Measurements from ENCODE around the gene WDTC1. TPM values are rescaled to one million over a fixed set of nuclear protein-coding genes. Genes with fewer than 3 reads are reported as not detected.
A peak's percentile ranks its signal among the peaks of the same experiment; 100 is the strongest.

The WDTC1 gene
- total and polyA plus RNA-seq, 4 donors: 4.6 to 25.0 (median 19.6) TPM

GRCh38 chr1:27356619-27357280 is 122.3 kb downstream of the WDTC1 start:
- H3K4me3 ChIP-seq (ENCODE audit: low read depth in 1 of 3, low read length in 3 of 3): no peak overlapping the region
- no peak overlapping the region for H3K27ac ChIP-seq (ENCODE audit: low read depth in 1 of 2, low read length in 2 of 2)
- no peak overlapping the region for H3K9ac ChIP-seq (ENCODE audit: low read depth in 1 of 2, low read length in 2 of 2)
- H3K27me3 ChIP-seq (ENCODE audit: control insufficient read depth in 4 of 4, insufficient read depth in 4 of 4, low read length in 3 of 4): no peaks in the 10 kb centered on the region
- peaks cover 0 to 12% (median 5%) of the 10 kb centered on the region in 4 donors for H3K4me1 ChIP-seq (ENCODE audit: control insufficient read depth in 4 of 4, insufficient read depth in 4 of 4, low read length in 3 of 4)
- H3K36me3 ChIP-seq (ENCODE audit: control insufficient read depth in 4 of 4, insufficient read depth in 3 of 4, low read depth in 1 of 4, low read length in 3 of 4): no peaks in the 10 kb centered on the region
- no peak for DNase-seq (ENCODE audit: low spot score)
- 81% methylated on average over 37 of the region's 37 CpGs for WGBS
- no peaks in the 10 kb centered on the region for H3K9me3 ChIP-seq (ENCODE audit: control insufficient read depth in 4 of 4, low read length in 3 of 4)
- TF ChIP-seq FOXA1 (IDR thresholded peaks at IDR 0.05): no peak
- TF ChIP-seq HNF4G (IDR thresholded peaks at IDR 0.05): no peak
- TF ChIP-seq SP1 (IDR thresholded peaks at IDR 0.05): no peak
- TF ChIP-seq CTCF (IDR thresholded peaks at IDR 0.05; ENCODE audit: low read depth, low read length, missing input control): no peak
- no peak for TF ChIP-seq REST (IDR thresholded peaks at IDR 0.05)
- no peak for TF ChIP-seq MAX (IDR thresholded peaks at IDR 0.05)
- no peak for TF ChIP-seq YY1 (IDR thresholded peaks at IDR 0.05)
- no peak for TF ChIP-seq GABPA (IDR thresholded peaks at IDR 0.05 in 1 of 2, conservative IDR thresholded peaks at IDR 0.05 in 1 of 2)

GRCh38 chr1:27357281-27358037 is 123.0 kb downstream of the WDTC1 start:
- no peak overlapping the region for H3K27ac ChIP-seq (ENCODE audit: low read depth in 1 of 2, low read length in 2 of 2)
- H3K9ac ChIP-seq (ENCODE audit: low read depth in 1 of 2, low read length in 2 of 2): no peak overlapping the region

More at GRCh38 chr1:27357281-27358037, 123.0 kb downstream of the WDTC1 start:
- 29% methylated on average over 40 of the region's 40 CpGs for WGBS
- no peaks in the 10 kb centered on the region for H3K27me3 ChIP-seq (ENCODE audit: control insufficient read depth in 4 of 4, insufficient read depth in 4 of 4, low read length in 3 of 4)
- TF ChIP-seq FOXA1 (IDR thresholded peaks at IDR 0.05) (no peak), RAD21 (IDR thresholded peaks at IDR 0.05) (peak; percentile 72 to 84), CTCF (IDR thresholded peaks at IDR 0.05; ENCODE audit: low read depth, low read length, missing input control) (peak; percentile 95)
- H3K9me3 ChIP-seq (ENCODE audit: control insufficient read depth in 4 of 4, low read length in 3 of 4): no peaks in the 10 kb centered on the region
- H3K4me3 ChIP-seq (ENCODE audit: low read depth in 1 of 3, low read length in 3 of 3): peak overlapping the region; percentile 2 to 16 (median 6)
- H3K4me1 ChIP-seq (ENCODE audit: control insufficient read depth in 4 of 4, insufficient read depth in 4 of 4, low read length in 3 of 4): peaks cover 0 to 12% (median 5%) of the 10 kb centered on the region in 4 donors
- no peaks in the 10 kb centered on the region for H3K36me3 ChIP-seq (ENCODE audit: control insufficient read depth in 4 of 4, insufficient read depth in 3 of 4, low read depth in 1 of 4, low read length in 3 of 4)
- peak; percentile 83 for DNase-seq (ENCODE audit: low spot score)

Small RNA genes lying within 50 kb of the gene (small RNA-seq; reads per million reads assigned to genes)
- gene RF00019 (not detected), gene RNU6-48P (not detected), gene SNRPEP7 (not detected)

Other genes starting within 250 kb of the WDTC1 start
- gene TRNP1, start 240.9 kb upstream of the WDTC1 start, total RNA-seq: 10 to 100 TPM in 1 of 2 donors, 1 to 10 TPM in 1; 1.3 to 10.0 TPM
- 1 to 10 TPM in 1 of 2 donors, under 1 TPM in 1; 0.97 to 3.5 TPM for gene TRNP1, start 240.9 kb upstream of the WDTC1 start, polyA plus RNA-seq
- gene TENT5B, start 221.8 kb upstream of the WDTC1 start, total RNA-seq: under 1 TPM; 0.23 to 0.59 TPM
- under 1 TPM; 0.25 to 0.47 TPM for gene TENT5B, start 221.8 kb upstream of the WDTC1 start, polyA plus RNA-seq
- 1 to 10 TPM; 1.3 to 3.2 TPM for gene SLC9A1, start 79.5 kb upstream of the WDTC1 start, total RNA-seq
- gene SLC9A1, start 79.5 kb upstream of the WDTC1 start, polyA plus RNA-seq: 1 to 10 TPM; 1.3 to 1.7 TPM
- gene TMEM222, start 87.5 kb downstream of the WDTC1 start, total RNA-seq: 10 to 100 TPM; 14.7 to 14.9 TPM
- 10 to 100 TPM; 28.6 to 32.9 TPM for gene TMEM222, start 87.5 kb downstream of the WDTC1 start, polyA plus RNA-seq
- 1 to 10 TPM; 1.9 to 3.9 TPM for gene SYTL1, start 107.4 kb downstream of the WDTC1 start, total RNA-seq
- under 1 TPM; 0.73 to 0.93 TPM for gene SYTL1, start 107.4 kb downstream of the WDTC1 start, polyA plus RNA-seq
- gene MAP3K6, start 132.3 kb downstream of the WDTC1 start, total RNA-seq: 1 to 10 TPM; 1.3 to 8.3 TPM
- gene MAP3K6, start 132.3 kb downstream of the WDTC1 start, polyA plus RNA-seq: 1 to 10 TPM; 3.4 to 4.6 TPM
- 100 to 1,000 TPM in 1 of 2 donors, 10 to 100 TPM in 1; 87.3 to 146 TPM for gene FCN3, start 140.2 kb downstream of the WDTC1 start, total RNA-seq
- 100 to 1,000 TPM; 127 to 310 TPM for gene FCN3, start 140.2 kb downstream of the WDTC1 start, polyA plus RNA-seq
- gene CD164L2, start 148.7 kb downstream of the WDTC1 start, total RNA-seq: not detected
- gene CD164L2, start 148.7 kb downstream of the WDTC1 start, polyA plus RNA-seq: not detected
- under 1 TPM in 1 of 2 donors, not detected in 1; under 0.01 TPM for gene GPR3, start 158.0 kb downstream of the WDTC1 start, total RNA-seq
- gene GPR3, start 158.0 kb downstream of the WDTC1 start, polyA plus RNA-seq: under 1 TPM in 1 of 2 donors, not detected in 1; 0.30 TPM